Ectodermal cell (in vitro differentiated cells): Measurements from ENCODE around the gene CCDC102B.
"Not testable (repeated sequence)": the region's sequence is repeated elsewhere in the genome, so short reads cannot be mapped to it uniquely, and the experiment has no call there.

Experiments used
- H3K27ac ChIP-seq: 2 replicates; pipeline ENCODE4 v1.7.0; 2013; ENCODE audit warnings: mild to moderate bottlenecking, low read depth, low read length; ENCODE audit not compliant: insufficient read depth, poor library complexity, severe bottlenecking
- H3K27me3 ChIP-seq: 2 replicates; pipeline ENCODE4 v1.7.0; 2013; ENCODE audit warnings: mild to moderate bottlenecking, low read length; ENCODE audit not compliant: insufficient read depth, control insufficient read depth, poor library complexity, severe bottlenecking
- H3K36me3 ChIP-seq: one replicate; pipeline ENCODE4 v1.7.0; 2013; ENCODE audit warnings: low read length; ENCODE audit not compliant: control insufficient read depth, insufficient read depth
- H3K4me1 ChIP-seq: one replicate; pipeline ENCODE4 v1.7.0; 2013; ENCODE audit warnings: low read length; ENCODE audit not compliant: control insufficient read depth, insufficient read depth
- H3K4me3 ChIP-seq: 2 replicates; pipeline ENCODE4 v1.7.0; 2013; ENCODE audit warnings: low read depth, low read length, control low read depth; ENCODE audit not compliant: insufficient read depth
- H3K9me3 ChIP-seq: 2 replicates; pipeline ENCODE4 v1.7.0; 2013; ENCODE audit warnings: mild to moderate bottlenecking, low read length, moderate library complexity; ENCODE audit not compliant: control insufficient read depth
- WGBS, 2 experiments: methylation state at CpG; one replicate each; pipeline ENCODE4 v1.1.7; 2013; ENCODE audit warnings: missing lambda C conversion rate in 2 of 2; 5-methylcytosine and 5-hydroxymethylcytosine counted together

CCDC102B gene

GRCh38 chr18:68879947-68880346 lies 82.1 kb downstream of the CCDC102B start:
- H3K27ac ChIP-seq, H3K4me3 ChIP-seq, H3K36me3 ChIP-seq, H3K4me1 ChIP-seq, H3K27me3 ChIP-seq, H3K9me3 ChIP-seq: not testable (repeated sequence)
- 96 to 97% methylated on average over 21 of the region's 21 CpGs for WGBS, 2 experiments

- Histone ChIP-seq H3K36me3 (no peaks in the 10 kb centered on the region), H3K4me3 (no peak overlapping the region), H3K27ac (no peak overlapping the region), H3K27me3 (no peaks in the 10 kb centered on the region), H3K9me3 (no peaks in the 10 kb centered on the region), H3K4me1 (no peaks in the 10 kb centered on the region)
- 85 to 93% methylated on average over 3 to 4 of the region's 4 CpGs for WGBS, 2 experiments
Measured at GRCh38 chr18:68887410-68887809, 89.5 kb downstream of the CCDC102B start.

- 88 to 96% methylated on average over 1 of the region's 1 CpG for WGBS, 2 experiments
- Histone ChIP-seq H3K4me3 (no peak overlapping the region), H3K9me3 (no peaks in the 10 kb centered on the region), H3K27me3 (no peaks in the 10 kb centered on the region), H3K27ac (no peak overlapping the region), H3K4me1 (no peaks in the 10 kb centered on the region), H3K36me3 (no peaks in the 10 kb centered on the region)
Measured at GRCh38 chr18:68893354-68893753, 95.5 kb downstream of the CCDC102B start.

- Histone ChIP-seq H3K4me1 (no peaks in the 10 kb centered on the region), H3K27ac (no peak overlapping the region), H3K27me3 (no peaks in the 10 kb centered on the region), H3K36me3 (no peaks in the 10 kb centered on the region), H3K4me3 (no peak overlapping the region), H3K9me3 (no peaks in the 10 kb centered on the region)
- 93 to 96% methylated on average over 4 of the region's 4 CpGs for WGBS, 2 experiments
Measured at GRCh38 chr18:68897286-68897685, 99.4 kb downstream of the CCDC102B start.

GRCh38 chr18:68909579-68909978 lies 111.7 kb downstream of the CCDC102B start:
- Histone ChIP-seq H3K4me3 (no peak overlapping the region), H3K4me1 (no peaks in the 10 kb centered on the region), H3K27me3 (no peaks in the 10 kb centered on the region), H3K9me3 (no peaks in the 10 kb centered on the region), H3K36me3 (no peaks in the 10 kb centered on the region), H3K27ac (no peak overlapping the region)

- WGBS, 2 experiments, result 95 to 100% methylated on average over 2 of the region's 2 CpGs
Measured at GRCh38 chr18:68915061-68915460, 117.2 kb downstream of the CCDC102B start.

GRCh38 chr18:68916734-68917133 lies 118.9 kb downstream of the CCDC102B start:
- no peaks in the 10 kb centered on the region for H3K4me1 ChIP-seq
- H3K9me3 ChIP-seq, result no peaks in the 10 kb centered on the region
- no peak overlapping the region for H3K27ac ChIP-seq
- no peaks in the 10 kb centered on the region for H3K36me3 ChIP-seq
- H3K4me3 ChIP-seq, result no peak overlapping the region
- H3K27me3 ChIP-seq, result no peaks in the 10 kb centered on the region
- WGBS, 2 experiments, result 90% methylated on average over 5 of the region's 5 CpGs

More at GRCh38 chr18:68915061-68915460, 117.2 kb downstream of the CCDC102B start:
- H3K27me3 ChIP-seq, result no peaks in the 10 kb centered on the region
- H3K4me3 ChIP-seq, result no peak overlapping the region
- no peaks in the 10 kb centered on the region for H3K4me1 ChIP-seq
- no peak overlapping the region for H3K27ac ChIP-seq
- H3K9me3 ChIP-seq, result no peaks in the 10 kb centered on the region
- H3K36me3 ChIP-seq, result no peaks in the 10 kb centered on the region

- no peaks in the 10 kb centered on the region for H3K9me3 ChIP-seq
- H3K27me3 ChIP-seq, result no peaks in the 10 kb centered on the region
- 91 to 100% methylated on average over 3 of the region's 3 CpGs for WGBS, 2 experiments
- no peaks in the 10 kb centered on the region for H3K4me1 ChIP-seq
- H3K27ac ChIP-seq, result no peak overlapping the region
- H3K36me3 ChIP-seq, result no peaks in the 10 kb centered on the region
- H3K4me3 ChIP-seq, result no peak overlapping the region
Measured at GRCh38 chr18:68918216-68918615, 120.3 kb downstream of the CCDC102B start.

GRCh38 chr18:68919900-68920299 lies 122.0 kb downstream of the CCDC102B start:
- Histone ChIP-seq H3K27ac (no peak overlapping the region), H3K4me1 (no peaks in the 10 kb centered on the region), H3K27me3 (no peaks in the 10 kb centered on the region), H3K36me3 (no peaks in the 10 kb centered on the region), H3K9me3 (no peaks in the 10 kb centered on the region), H3K4me3 (no peak overlapping the region)
- WGBS, 2 experiments, result 82 to 88% methylated on average over 1 to 2 of the region's 2 CpGs

- no peaks in the 10 kb centered on the region for H3K36me3 ChIP-seq
Measured at GRCh38 chr18:68922392-68922791, 124.5 kb downstream of the CCDC102B start.

GRCh38 chr18:68925268-68925667 lies 127.4 kb downstream of the CCDC102B start:
- Histone ChIP-seq H3K4me1 (no peaks in the 10 kb centered on the region), H3K9me3 (no peaks in the 10 kb centered on the region), H3K27me3 (no peaks in the 10 kb centered on the region), H3K27ac (no peak overlapping the region), H3K4me3 (no peak overlapping the region), H3K36me3 (no peaks in the 10 kb centered on the region)
- WGBS, 2 experiments, result 48 to 50% methylated on average over 1 of the region's 1 CpG

More at GRCh38 chr18:68922392-68922791, 124.5 kb downstream of the CCDC102B start:
- Histone ChIP-seq H3K4me3 (no peak overlapping the region), H3K4me1 (no peaks in the 10 kb centered on the region), H3K9me3 (no peaks in the 10 kb centered on the region), H3K27me3 (no peaks in the 10 kb centered on the region), H3K27ac (no peak overlapping the region)
- 94 to 96% methylated on average over 2 to 3 of the region's 3 CpGs for WGBS, 2 experiments
